NCI-H2227 (cell line): ENCODE data around the gene C19orf67.
A peak's percentile ranks its signal among the peaks of the same experiment; 100 is the strongest.

Experiments
- DNase-seq: peaks from one replicate; lab custom pipeline; 2025; ENCODE audit not compliant: unreplicated experiment; lab: John Stamatoyannopoulos, UW

Gene C19orf67

DNA sequence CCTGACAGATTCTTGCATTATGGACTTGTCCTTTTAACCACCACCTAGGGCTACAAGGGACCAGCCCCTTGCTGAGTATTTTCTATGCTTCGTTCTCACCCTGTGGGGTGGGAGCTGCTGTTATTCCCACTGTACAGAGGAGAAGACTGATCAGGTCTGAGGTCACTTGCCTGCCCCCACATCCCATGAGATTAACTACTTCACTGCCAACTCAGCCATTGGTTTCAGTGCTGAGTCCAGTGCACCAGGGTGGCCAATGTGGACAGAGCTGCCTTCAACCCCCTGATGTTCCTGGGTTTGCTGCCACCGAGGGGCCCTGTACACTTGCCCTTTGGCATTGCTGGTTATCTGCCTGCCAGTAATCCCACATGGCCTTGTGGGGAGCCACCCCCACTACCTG is 25.1 kb upstream of the C19orf67 start:
- DNase-seq, result no peak

DNA sequence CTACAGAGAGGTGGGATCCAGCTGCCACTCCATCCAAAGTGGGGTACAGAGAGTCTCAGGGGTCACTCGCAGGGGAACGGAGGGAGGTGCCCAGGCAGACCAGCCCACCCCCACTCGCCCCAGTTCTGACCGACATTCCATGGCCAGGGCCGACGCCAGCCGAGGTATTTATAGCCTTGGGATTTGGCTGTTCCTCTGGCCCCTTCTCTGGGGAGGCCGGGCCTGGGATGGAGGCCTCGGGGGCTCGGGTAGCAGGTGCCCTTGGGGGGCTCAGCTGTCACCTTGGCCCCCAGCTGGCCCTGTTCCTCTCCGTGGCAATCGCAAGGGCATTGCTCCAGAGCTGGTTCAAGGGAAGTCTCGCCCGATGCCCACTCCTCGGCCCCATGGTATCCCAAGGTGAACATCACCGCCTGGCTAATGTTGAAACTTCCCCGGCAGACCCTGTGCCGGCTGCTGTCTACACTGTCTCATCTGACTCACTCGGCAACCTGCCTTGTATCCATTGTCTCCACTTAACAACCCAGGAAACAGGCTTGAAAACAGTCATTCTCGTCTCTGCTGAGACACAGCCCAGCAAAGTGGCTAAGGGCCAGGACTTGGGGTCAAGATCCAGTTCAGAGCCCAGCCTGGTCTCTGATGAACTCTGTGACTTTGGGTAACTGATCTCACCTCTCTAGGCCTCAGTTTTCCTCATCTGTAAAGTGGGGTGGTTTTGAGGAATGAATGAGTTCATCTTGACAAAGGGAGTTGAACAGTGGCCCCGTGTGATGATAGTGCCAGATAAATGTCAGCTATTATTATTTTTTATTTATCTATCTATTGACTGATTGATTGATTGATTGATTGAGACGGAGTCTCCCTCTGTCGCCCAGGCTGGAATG is 22.2 kb upstream of the C19orf67 start:
- no peak for DNase-seq

DNA sequence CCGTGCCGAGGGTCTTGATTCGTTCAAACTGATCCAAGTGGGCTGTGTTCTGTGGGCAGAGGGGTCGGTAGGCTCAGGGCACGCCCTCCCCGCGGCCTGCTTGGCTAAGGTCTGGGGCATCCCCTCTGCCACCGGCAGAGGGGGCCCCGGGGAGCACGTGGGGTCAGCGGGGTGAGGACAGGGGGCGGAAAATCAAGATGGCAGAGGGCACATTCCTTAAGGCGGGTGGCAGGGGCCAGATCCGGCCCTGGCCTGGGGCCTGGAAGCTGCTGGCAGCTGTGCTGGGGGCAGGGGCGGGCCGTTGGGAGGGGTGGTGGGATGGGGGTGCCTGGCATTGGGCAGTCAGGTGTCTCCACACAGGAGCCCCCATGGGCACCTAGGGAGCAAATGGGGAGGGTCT is 21.3 kb upstream of the C19orf67 start:
- DNase-seq, result no peak

DNA sequence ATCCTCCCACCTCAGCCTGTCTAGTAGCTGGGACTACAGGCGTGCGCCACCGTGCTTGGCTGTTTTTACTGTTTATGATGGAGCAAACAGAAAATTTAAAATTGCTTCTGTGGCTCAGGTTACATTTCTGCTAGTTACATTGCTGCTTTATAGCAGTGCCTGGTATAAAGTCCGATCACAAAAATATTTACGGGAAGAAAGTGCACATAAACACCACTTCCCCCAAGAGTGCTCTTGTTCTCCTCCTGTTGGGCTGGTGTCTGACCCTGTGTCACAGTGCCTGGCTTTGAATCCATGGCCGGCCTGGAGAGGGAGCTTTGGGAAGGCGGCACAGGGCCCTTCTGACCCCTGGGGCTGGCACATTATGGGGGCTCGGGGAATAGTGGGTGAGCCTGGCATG is 20.1 kb upstream of the C19orf67 start:
- no peak for DNase-seq

DNA sequence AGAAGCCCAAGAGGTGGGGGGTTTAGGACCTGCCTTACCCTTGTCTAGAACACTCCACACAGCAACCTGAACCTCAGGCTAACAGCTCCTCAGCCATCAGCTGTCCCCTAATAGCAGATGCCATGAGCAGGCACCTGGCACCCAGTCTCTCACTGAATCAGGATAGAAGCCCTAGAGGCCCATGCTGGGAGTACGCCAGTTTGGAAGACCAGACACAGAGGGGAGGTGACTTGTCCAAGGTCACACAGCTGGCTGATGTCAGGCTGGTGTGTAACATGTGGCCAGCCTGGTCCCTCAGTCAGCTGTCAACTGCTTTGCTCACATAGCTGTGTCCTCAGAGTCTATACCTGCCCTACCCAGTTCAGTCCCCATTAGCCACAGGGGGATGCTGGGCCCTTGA is 17.7 kb upstream of the C19orf67 start:
- no peak for DNase-seq

DNA sequence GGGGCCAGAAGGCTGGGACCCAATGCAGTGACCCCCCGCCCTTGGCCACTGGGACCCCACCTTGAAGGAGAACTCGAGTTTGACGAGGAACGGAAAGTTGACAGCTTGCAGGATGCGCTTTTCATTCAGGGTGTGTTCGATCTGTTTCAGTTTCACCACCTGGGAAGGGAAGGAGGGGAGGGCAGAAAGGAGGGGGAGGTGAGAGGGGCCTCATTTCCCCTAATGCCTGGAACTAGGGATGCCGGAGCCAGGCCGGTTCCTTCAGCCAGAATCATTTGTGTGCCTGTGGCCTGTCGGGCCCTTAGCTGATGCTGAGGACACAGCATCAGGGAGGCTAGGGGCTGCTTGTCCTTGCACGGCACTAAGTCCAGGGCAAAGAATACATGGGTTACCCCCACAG is 17.2 kb upstream of the C19orf67 start:
- no peak for DNase-seq

DNA sequence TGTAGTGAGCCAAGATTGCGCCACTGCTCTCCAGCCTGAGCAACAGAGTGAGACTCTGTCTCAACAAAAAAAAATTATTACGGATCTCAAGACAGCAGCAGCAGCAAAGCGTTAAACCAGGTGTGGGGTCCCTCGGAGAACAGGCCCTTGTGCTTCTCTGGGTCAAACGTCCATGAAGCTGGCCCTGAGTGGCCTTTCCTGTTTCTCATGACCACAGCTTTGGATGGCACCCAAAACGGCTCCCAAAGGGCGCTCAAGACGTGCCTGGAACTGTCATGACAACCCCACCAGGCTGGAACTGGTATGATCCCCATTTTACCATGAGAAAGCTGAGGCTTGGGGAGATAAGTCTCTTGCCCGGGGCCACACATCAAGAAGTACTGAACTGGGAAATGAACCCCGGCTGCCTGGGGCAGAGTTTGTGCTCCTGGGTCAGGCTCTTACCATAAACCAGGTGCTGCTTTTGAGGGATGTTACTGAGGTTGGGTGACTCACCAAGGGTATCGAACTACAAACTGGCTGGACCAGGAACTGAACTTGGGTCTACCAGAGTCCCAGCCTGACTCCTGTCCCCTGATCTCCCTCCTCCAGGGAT is 16.6 kb upstream of the C19orf67 start:
- no peak for DNase-seq

DNA sequence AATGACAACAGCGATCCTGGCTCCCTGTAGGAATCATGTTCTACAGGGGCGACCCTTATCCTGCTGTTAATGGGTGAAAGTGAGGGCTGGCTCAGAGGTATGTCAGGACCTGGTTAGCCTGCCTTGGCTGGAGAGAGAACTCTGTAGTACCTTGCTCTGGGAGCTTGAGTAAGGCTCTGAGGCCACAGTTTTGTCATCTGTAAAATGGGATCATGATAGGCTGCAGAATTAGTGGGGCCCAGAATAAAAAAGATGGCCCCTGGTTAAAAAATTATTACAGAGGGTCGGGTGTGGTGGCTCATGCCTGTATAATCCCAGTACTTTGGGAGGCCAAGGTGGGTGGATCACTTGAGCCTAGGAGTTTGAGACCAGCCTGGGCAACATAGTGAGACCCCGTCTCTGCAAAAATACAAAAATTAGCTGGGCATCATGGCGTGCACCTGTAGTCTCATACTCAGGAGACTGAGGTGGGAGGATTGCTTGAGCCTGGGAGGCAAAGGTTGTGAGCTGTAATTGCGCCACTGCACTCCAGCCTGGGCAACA is 15.5 kb upstream of the C19orf67 start:
- no peak for DNase-seq

DNA sequence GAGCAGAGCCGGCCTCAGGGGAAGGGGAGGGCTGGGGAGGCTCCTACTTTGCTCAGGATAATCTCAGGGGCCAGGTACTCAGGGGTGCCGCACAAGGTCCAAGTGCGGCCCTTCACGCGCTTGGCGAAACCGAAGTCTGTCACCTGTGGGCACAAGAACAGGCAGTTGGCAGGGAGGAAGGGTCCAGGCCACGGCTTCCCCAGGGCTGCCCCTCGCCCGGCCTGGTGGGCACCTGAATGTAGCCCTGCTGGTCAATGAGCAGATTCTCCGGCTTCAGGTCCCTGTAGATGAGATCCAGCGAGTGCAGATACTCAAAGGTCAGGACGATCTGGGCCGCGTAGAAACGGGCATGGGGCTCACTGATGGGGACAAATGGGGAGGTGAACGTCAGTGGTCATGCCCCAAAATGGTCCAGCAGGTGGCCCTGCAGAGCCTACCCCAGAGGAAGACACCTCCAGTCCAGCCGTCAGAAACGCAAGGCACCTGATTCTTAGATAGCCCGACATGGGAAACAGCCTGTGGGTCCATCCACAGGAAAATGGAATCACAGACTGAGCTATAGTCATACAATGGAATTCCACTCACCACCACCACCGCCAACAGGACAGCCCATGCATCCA is 12.1 kb upstream of the C19orf67 start:
- DNase-seq, result no peak

DNA sequence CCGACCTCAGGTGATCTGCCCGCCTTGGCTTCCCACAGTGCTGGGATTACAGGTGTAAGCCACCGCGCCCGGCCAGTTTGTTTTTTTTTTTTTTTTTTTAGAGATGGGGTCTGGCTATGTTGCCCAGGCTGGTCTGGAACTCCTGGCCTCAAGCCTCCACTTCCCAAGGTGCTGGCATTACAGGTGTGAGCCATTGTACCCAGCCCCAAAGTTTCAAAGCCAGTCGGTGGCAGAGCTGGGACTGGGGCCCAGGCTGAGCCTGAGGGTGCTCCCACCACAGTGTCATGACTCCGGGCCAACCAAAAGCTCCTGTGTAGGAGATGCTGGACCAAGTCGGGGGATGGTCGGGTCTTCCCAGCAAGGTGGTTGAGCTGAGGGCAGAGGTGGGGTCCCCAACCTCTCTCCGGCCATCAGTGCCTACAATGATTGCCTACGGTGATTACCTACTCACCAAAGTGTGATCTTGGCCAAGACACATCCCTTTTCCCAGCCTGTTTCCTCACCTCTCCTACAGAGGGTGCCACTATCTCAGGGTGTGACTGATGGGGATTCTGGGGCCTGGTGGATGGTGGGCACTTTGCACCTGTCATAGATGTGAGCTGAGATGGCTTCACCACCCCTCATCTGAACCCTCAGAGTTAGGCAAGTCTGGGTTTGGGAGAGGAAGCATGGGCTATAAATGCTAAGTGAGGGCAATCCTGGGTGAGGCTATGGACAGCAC is 10.8 kb upstream of the C19orf67 start:
- no peak for DNase-seq

DNA sequence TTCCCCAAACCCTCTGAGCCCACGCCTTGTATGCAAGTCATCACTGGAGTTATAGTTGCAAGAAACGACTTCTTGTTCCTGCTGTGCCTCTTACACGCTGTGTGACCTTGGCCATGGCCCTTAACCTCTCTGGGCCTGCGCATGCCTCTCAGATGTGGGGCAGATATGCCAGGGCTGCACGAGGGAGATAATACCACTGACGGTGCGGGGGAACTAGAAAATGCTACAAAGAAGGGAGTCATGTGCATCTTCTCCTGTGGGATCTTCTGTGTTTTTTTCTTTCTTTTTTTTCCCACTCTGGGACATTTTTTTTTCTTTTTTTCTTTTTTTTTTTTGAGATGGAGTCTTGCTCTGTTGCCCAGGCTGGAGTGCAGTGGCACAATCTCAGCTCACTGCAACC is 9.3 kb upstream of the C19orf67 start:
- no peak for DNase-seq

DNA sequence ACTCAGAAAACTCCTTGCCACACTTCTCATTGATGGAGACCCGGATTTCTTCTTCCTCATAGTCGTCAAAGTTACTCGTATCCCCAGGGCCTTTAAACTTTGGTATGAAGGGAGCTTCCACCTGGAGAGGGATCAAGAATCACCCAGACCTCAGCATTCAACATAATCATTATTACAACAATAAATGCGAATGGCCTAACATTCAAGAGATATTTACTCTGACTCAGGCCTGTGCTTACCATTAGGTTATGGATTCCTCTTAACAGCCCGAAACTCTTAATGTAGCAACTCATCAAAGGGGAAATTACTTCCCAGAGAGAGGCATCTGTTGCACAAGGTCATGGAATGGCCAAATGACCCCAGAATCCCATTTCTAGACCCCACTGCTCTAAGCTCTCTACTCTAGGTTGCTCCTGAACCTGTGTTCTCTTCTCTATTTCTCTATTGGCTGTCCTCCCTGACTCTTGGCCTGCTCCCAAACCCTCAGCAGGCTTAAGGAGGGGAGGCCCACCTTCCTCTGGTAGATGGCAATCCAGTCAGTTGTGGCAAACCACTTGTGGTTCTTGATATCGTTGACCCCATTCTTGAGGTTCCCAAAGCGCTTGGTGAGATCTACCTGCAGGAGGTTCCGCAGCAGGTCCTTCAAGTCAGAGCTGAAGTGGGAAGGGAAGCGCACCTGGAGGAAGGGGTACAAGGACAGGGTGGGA is 7.7 kb upstream of the C19orf67 start:
- no peak for DNase-seq

DNA sequence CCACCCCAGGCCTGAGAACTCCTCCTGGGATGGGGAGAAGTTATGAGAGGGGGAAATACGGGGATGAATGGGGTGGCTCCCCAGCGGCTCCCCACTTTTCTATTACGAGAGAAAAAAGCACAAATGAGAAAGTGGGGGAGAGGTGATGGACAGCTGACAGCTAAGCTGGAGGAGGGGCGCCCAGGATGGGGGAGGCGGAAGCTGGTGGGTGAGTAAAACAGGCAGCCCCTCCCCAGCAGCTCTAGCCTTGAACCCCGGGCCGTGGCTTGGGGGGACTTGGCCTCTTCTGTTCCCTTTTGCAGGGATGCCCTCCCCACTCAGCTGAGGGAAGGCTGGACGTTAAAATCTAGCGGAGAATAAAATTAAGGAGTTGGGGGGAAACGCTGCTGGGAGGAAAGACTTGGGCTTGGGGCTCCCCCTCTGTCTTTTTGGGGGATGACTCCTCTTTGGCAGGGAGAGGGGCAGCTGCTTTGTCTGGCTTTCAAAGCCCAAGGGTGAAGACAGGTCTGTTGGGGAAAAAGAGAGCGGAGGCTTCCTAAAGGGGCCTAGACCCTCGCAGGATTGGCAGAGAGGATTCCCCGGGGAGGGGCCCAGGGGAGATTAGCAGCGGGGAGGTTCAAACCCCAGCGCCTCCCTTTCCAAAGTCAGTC is 6.4 kb upstream of the C19orf67 start:
- peak; percentile 46 for DNase-seq

DNA sequence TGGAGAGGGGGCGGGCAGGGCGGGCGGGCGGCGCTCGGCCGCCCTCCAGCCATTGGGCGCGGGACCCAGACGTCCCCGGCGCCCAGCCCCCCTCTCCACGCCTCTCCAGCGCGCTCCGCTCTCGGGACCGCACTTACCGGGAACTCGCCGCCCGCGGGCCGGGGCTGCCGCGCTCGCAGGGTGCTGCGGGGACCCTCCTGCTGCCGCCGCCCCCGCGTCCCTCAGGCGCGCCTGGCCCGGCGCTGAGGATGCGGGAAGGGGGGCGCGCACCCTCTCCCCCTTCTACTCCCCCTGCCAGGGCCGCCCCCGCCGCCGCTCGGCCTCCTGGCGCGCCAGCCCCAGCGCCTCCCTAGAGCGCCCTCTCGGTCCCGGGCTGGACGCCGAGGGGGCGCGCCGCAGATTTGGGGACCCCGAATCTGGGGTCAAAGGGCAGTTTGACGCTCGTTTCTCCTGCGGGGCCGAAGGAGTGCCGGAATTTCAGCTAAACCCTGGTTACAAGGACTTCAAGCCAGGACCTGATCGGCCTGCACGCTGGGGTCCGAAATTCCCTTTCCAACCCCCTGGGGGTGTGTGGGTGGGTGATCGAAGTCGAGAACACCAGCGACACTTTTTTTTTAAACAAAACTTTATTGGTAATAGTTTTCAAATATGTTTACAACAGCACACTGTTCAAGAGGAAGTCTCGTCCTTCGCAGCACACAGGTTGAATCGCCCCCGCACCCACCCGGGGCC is 5.7 kb upstream of the C19orf67 start:
- peak; percentile 69 for DNase-seq

DNA sequence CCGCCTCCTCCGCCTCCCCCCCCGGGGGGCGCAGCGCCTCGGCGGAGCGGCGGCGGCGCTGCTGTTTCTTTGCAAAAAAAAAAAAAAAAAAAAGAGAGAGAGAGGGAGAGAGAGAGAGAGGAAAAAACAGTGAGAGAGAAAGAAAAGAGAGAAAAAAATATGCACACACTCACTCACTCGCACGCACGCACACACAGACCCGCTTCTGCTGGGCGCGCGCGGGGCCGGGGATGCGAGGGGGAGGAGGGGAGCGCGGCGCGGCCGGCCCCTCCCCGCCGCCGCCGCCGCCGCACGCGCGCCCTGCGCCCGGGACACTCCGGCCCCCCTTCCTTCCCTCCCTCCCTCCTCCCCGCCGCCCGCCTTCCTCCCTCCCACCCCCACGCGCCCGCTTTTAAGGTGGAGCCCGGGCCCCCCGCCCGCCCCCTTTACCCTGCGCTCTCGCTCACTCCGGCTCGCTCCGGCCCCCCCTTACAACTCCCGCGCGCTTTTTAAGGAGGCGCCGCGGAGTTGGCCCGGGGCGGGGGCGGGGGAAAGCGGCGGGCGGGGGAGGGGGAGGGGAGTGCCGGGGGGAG is 5.0 kb upstream of the C19orf67 start, which contains the start of gene SAMD1:
Gene SAMD1, minus strand, starts transcription at position 243 of the 572 bp plus-strand sequence.
- DNase-seq, result peak; percentile 89

DNA sequence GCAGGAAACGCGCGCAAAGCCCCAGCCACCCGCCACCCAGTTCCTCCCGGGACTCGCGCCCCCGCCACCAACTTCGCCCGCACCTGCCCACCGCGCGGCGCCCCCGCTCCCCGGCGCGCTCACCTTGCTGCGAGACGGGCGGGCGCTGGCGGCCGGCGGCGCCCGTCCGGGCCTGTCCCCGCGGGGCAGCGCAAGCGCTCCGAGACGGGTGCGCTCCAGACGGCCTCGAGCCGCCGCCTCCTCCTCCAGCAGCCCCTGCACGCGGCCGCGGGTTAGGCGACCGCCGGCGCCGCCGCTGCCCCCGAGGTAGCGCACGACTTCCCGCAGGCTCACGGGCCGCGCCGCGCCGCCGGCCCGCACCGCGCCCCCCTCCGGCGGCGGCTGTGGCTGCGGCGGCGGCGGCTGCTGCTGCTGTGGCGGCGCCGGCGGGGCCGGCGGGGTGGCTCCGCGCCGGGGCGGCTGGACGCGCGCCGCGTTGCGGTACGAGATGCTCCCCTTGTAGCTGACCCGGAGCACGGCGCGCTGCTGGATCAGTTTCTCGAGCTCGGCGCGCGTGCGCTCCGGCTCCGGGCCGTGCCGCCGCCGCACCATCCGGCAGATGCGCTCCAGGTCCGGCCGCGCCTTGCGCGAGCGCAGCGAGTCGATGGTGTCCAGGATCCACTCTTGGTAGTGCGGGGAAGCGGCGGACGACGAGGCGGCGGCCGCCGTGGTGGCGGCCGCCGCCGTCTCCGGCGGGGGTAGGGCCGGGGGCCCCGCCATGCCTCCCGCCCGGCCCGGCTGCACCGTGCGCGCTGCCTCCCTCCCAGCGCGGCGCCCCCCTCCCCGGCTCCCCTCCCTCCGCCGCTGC is 4.3 kb upstream of the C19orf67 start:
- DNase-seq, result peak; percentile 68

DNA sequence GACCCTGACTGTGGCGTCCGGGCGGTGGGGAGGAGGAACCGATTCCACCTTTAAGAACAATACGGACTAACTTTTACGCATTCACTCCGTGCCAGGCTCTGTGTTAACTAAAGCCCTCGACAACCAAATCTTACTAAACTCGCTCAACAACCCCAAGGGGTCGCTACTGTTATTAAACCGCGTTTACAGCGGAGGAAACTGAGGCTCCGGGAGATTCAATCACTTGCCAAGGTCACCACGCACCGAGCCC is 3.8 kb upstream of the C19orf67 start:
- peak; percentile 36 for DNase-seq

DNA sequence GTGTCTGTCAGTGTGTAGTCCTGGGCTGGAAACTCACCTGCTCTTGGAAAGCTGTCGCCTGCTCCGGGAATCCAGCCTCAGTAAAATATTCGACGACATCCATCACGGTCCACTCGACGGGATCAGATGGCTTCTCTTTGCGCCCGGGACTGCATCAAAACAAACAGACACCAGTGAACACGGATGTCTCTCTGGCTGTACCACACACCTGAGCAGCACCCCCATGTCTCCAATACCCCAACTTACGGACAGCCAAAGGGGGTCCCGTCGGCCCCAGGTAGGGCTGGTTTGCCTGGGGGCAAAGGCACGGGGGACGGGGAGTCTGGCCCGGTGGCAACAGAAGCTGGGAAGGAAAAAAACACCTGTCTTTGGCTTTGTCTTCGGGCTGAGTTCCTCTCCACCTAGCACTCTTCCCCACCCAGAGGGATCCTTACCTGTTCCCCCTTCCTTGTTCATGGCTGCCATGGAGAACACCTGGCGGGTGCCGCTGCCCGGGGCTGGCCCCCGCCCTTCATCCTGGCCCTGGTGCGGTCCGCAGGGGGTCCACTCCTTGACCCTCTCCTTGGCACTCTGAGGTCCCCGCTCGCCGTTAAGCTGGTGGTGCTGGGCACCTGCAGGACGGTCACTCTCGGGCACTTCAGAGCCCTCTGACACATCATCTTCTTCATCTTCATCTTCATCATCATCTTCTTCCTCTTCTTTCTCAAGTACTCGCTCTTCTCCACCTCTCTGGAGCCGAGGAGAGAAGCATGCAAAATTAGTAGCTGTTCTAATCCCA is 3.2 kb upstream of the C19orf67 start:
- DNase-seq, result no peak
